Astrocyte of the cerebellum (primary cell): ENCODE data around the gene KCNG2.

ENCODE experiments used
- DNase-seq: peaks from one replicate; pipeline ENCODE4 v3.0.0-alpha.2; 2011; ENCODE audit warnings: low read depth
- H3K4me3 ChIP-seq: 2 replicates; pipeline ENCODE4 v1.5.1; 2011; ENCODE audit warnings: mild to moderate bottlenecking, low read depth, low read length, moderate library complexity
- CTCF ChIP-seq: IDR thresholded peaks from 2 replicates; pipeline ENCODE4 v1.5.1; 2012; ENCODE audit warnings: low read length, low read depth, moderate library complexity, mild to moderate bottlenecking; ENCODE audit errors: missing control alignments
- in situ Hi-C: cut with HindIII; loops from 2 replicates; pipeline ENCODE4 v1.10.0; 2017; ENCODE audit warnings: low sequenced_read_pairs

Gene KCNG2

DNA sequence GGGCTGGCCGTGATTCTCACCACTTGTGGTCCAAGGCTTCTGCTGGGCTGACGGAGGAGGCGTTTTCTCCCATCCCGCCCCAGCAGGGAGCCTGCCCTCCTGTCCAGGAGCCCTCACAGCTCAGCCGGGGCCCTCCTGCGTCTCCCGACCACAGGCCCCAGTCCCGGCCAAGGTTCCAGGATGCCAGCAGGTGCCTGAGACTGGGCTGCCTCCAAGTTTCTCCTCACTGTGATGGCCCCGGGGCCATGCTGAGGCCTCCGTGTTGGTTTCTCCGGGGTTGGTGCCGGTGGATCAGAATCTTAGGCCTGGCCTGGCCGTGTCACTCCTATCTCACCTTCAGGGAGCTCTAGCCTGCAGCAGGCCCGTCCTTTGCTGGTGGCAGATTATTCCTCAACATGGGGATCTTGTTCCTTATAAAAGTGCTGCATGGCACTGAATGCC lies 5.9 kb downstream of the KCNG2 start:
- no peak overlapping the region for H3K4me3 ChIP-seq
- TF ChIP-seq CTCF, result no peak
- in situ Hi-C loops, result no loop called here
- no peak for DNase-seq

- in situ Hi-C loops, result no loop called here
- no peak overlapping the region for H3K4me3 ChIP-seq
- no peak for DNase-seq
- no peak for TF ChIP-seq CTCF
These were observed 6.5 kb downstream of the KCNG2 start for GRCh38 chr18:79804130-79804787.

- no peak overlapping the region for H3K4me3 ChIP-seq
- DNase-seq, result no peak
- in situ Hi-C loops, result no loop called here
- no peak for TF ChIP-seq CTCF
These were observed 7.6 kb downstream of the KCNG2 start for GRCh38 chr18:79805211-79805887.

GRCh38 chr18:79805926-79806487 lies 8.3 kb downstream of the KCNG2 start:
- H3K4me3 ChIP-seq, result no peak overlapping the region
- in situ Hi-C loops, result no loop called here
- no peak for TF ChIP-seq CTCF
- DNase-seq, result no peak

- in situ Hi-C loops, result no loop called here
- no peak overlapping the region for H3K4me3 ChIP-seq
- TF ChIP-seq CTCF, result no peak
- DNase-seq, result no peak
These were observed 9.5 kb downstream of the KCNG2 start for GRCh38 chr18:79806976-79807841.
